HCT116 (cell line): ENCODE measurements around the gene FTCD. TPM values are rescaled to one million over a fixed set of nuclear protein-coding genes. Genes with fewer than 3 reads are reported as not detected.

Experiments used
- ATAC-seq: fragments of 200-7000 bp; cut with Tn5 transposase; 2 replicates; pipeline ENCODE4 v1.9.1; 2020; ENCODE audit warnings: mild to moderate bottlenecking, moderate library complexity
- BruUV-seq: library from RNA; stranded (reverse); fragments of 400-500 nt; replicated peaks from 2 replicates; lab custom pipeline; 2021; lab: Mats Ljungman, UMichigan
- CTCF ChIA-PET: fragments of 300-600 bp; sonication (Branson Sonifier 250); formaldehyde crosslinking; loops from one replicate; lab custom pipeline; 2021; ENCODE audit warnings: antibody characterized with exemption; lab: Charles Lee
- POLR2A ChIA-PET: fragments of 300-600, 350-600 bp; sonication (Branson Sonifier 250); formaldehyde crosslinking; loops from one replicate; lab custom pipeline; 2021; ENCODE audit warnings: antibody characterized with exemption; lab: Charles Lee
- RAD21 ChIA-PET, 2 experiments: fragments of 300-600 bp; sonication (Branson Sonifier 250); formaldehyde crosslinking; loops; one replicate each; lab custom pipeline; 2023; ENCODE audit warnings: low total read pairs in 2 of 2; ENCODE audit not compliant: uncharacterized antibody in 2 of 2, unreplicated experiment in 2 of 2, low non-redundant PET in 1 of 2; lab: Charles Lee
- DNase-seq: peaks from one replicate; pipeline ENCODE4 v3.0.0-alpha.2; 2010; ENCODE audit warnings: low read depth, low spot score
- H2AFZ ChIP-seq: fragments of 200-600 bp; shearing (Covaris generic), sonication (generic); 2 replicates; pipeline ENCODE4 v1.6.1; 2017; ENCODE audit warnings: low read depth, mixed run types, mixed read lengths, antibody characterized with exemption, low read length; ENCODE audit not compliant: poor library complexity, severe bottlenecking
- H3K27ac ChIP-seq: 2 replicates; pipeline ENCODE4 v1.5.1; 2012; ENCODE audit warnings: low read depth, low read length
- H3K27me3 ChIP-seq: fragments of 200-600 bp; sonication (generic); 2 replicates; pipeline ENCODE4 v1.6.1; 2016; ENCODE audit warnings: mixed run types, low read length, mixed read lengths; ENCODE audit not compliant: insufficient read depth
- H3K36me3 ChIP-seq, 2 experiments: fragments of 200-500 bp in 1 of 2; fragments of 200-600 bp in 1 of 2; sonication (Bioruptor generic) in 1 of 2; sonication (generic) in 1 of 2; 2 replicates each; pipeline versions ENCODE4 v1.5.1 to v1.6.1; 2014 to 2016; ENCODE audit warnings: low read length in 2 of 2, inconsistent platforms in 1 of 2, mixed read lengths in 1 of 2, mixed run types in 1 of 2; ENCODE audit not compliant: insufficient read depth in 2 of 2, control insufficient read depth in 1 of 2
- H3K4me1 ChIP-seq, 2 experiments: fragments of 200-600 bp in 1 of 2; sonication (generic) in 1 of 2; 2 replicates each; pipeline versions ENCODE4 v1.5.1 to v1.6.1; 2012 to 2017; ENCODE audit warnings: low read length in 2 of 2, inconsistent platforms in 1 of 2, mild to moderate bottlenecking in 1 of 2, mixed read lengths in 1 of 2, mixed run types in 1 of 2, moderate library complexity in 1 of 2; ENCODE audit not compliant: insufficient read depth in 2 of 2, control insufficient read depth in 1 of 2
- H3K4me2 ChIP-seq: fragments of 200-600 bp; sonication (generic); 2 replicates; pipeline ENCODE4 v1.6.1; 2017; ENCODE audit warnings: mixed run types, low read length, mixed read lengths
- H3K4me3 ChIP-seq, 2 experiments: fragments of 200-600 bp in 1 of 2; sonication (generic) in 1 of 2; replicated peaks in 1 of 2; 2 replicates each; pipeline ENCODE4 v1.5.1; 2011 to 2016; ENCODE audit warnings: low read length in 2 of 2, control low read depth in 1 of 2, low read depth in 1 of 2, mild to moderate bottlenecking in 1 of 2, mixed read lengths in 1 of 2, mixed run types in 1 of 2
- H3K79me2 ChIP-seq: fragments of 200-600 bp; sonication (generic); 2 replicates; pipeline ENCODE4 v1.6.1; 2017; ENCODE audit warnings: mild to moderate bottlenecking, mixed run types, low read length, moderate library complexity, mixed read lengths; ENCODE audit not compliant: insufficient read depth
- H3K9ac ChIP-seq: fragments of 200-600 bp; sonication (generic); 2 replicates; pipeline ENCODE4 v1.6.1; 2016; ENCODE audit warnings: low read length, mixed read lengths
- H3K9me2 ChIP-seq: fragments of 200-600 bp; sonication (generic), shearing (Covaris generic); 2 replicates; pipeline ENCODE4 v1.6.1; 2017; ENCODE audit warnings: mixed run types, mild to moderate bottlenecking, moderate library complexity; ENCODE audit not compliant: insufficient read depth
- H3K9me3 ChIP-seq, 2 experiments: fragments of 200-500 bp in 1 of 2; fragments of 200-600 bp in 1 of 2; sonication (Bioruptor generic) in 1 of 2; sonication (generic) in 1 of 2; 2 replicates each; pipeline ENCODE4 v1.6.1; 2014 to 2017; ENCODE audit warnings: low read length in 2 of 2, mixed read lengths in 2 of 2, inconsistent platforms in 1 of 2, low read depth in 1 of 2, mild to moderate bottlenecking in 1 of 2, mixed run types in 1 of 2, moderate library complexity in 1 of 2; ENCODE audit not compliant: control insufficient read depth in 1 of 2, insufficient read depth in 1 of 2
- H4K20me1 ChIP-seq: fragments of 200-600 bp; sonication (generic), shearing (Covaris generic); 2 replicates; pipeline ENCODE4 v1.6.1; 2017; ENCODE audit warnings: mixed run types, mild to moderate bottlenecking, moderate library complexity; ENCODE audit not compliant: insufficient read depth
- CEBPB ChIP-seq: IDR thresholded peaks from 2 replicates; pipeline ENCODE4 v1.6.1; 2012; ENCODE audit warnings: low read depth
- EZH2 ChIP-seq: fragments of 200-600 bp; sonication (generic); IDR thresholded peaks from 2 replicates; pipeline ENCODE4 v1.6.1; 2017; ENCODE audit warnings: antibody characterized with exemption, mixed run types
- FOSL1 ChIP-seq: IDR thresholded peaks from 2 replicates; pipeline ENCODE4 v1.6.1; 2012; ENCODE audit warnings: low read depth
- POLR2A ChIP-seq: IDR thresholded peaks from 2 replicates; pipeline ENCODE4 v1.7.0; 2011; ENCODE audit warnings: borderline replicate concordance; ENCODE audit not compliant: insufficient read depth, insufficient read length; ENCODE audit errors: extremely low read depth
- RAD21 ChIP-seq: IDR thresholded peaks from 2 replicates; pipeline ENCODE4 v1.6.1; 2012; ENCODE audit warnings: low read depth, mild to moderate bottlenecking
- SP1 ChIP-seq: IDR thresholded peaks from 2 replicates; pipeline ENCODE4 v1.6.1; 2012; ENCODE audit warnings: low read depth
- SRF ChIP-seq: IDR thresholded peaks from 2 replicates; pipeline ENCODE4 v1.6.1; 2012; ENCODE audit warnings: low read depth
- TCF7L2 ChIP-seq: IDR thresholded peaks from 2 replicates; pipeline ENCODE4 v1.7.0; 2011; ENCODE audit warnings: borderline replicate concordance, inconsistent platforms; ENCODE audit not compliant: insufficient read depth, insufficient read length; ENCODE audit errors: extremely low read depth
- ZFX ChIP-seq: fragments of 450-650 bp; IDR thresholded peaks from 2 replicates; pipeline ENCODE4 v1.6.1; 2017
- ZNF274 ChIP-seq: fragments of 200-500 bp; sonication (Bioruptor generic); IDR thresholded peaks from 2 replicates; pipeline ENCODE4 v1.6.1; 2014; ENCODE audit warnings: mild to moderate bottlenecking, low read depth, low read length, inconsistent platforms
- intact Hi-C: fragments of 100-400 bp; cut with micrococcal nuclease; formaldehyde crosslinking; loops from 2 replicates; pipeline ENCODE4 v1.10.0; 2022
- total RNA-seq: library from RNA; stranded (reverse); gene quantifications from one replicate; pipeline ENCODE4 v1.2.1, GENCODE V29; 2021; ENCODE audit not compliant: unreplicated experiment
- TF ChIP-seq, protein P1 (sequence below): IDR thresholded peaks from 2 replicates; pipeline ENCODE4 v1.6.1; 2011; ENCODE audit warnings: mild to moderate bottlenecking, low read length, moderate library complexity; ENCODE audit not compliant: insufficient replicate concordance; ENCODE audit errors: extremely low read depth

Gene FTCD
- total RNA-seq, 1 experiment from 2014 or later, result 2.5 TPM

- POLR2A ChIA-PET, result no interaction called here
- Histone ChIP-seq H4K20me1 (no peaks in the 10 kb centered on the region), H3K36me3 (no peaks in the 10 kb centered on the region), H3K4me2 (no peak overlapping the region; the same call in 1 of the 2 replicates), H3K9me2 (no peaks in the 10 kb centered on the region), H3K27me3 (no peaks in the 10 kb centered on the region), H3K9me3 (no peaks in the 10 kb centered on the region), H3K79me2 (no peaks in the 10 kb centered on the region), H3K9ac (no peak overlapping the region), H3K4me3 (no peak overlapping the region)
- ATAC-seq, result no peak
- intact Hi-C loops, result no loop called here
- TF ChIP-seq, protein P1, sequence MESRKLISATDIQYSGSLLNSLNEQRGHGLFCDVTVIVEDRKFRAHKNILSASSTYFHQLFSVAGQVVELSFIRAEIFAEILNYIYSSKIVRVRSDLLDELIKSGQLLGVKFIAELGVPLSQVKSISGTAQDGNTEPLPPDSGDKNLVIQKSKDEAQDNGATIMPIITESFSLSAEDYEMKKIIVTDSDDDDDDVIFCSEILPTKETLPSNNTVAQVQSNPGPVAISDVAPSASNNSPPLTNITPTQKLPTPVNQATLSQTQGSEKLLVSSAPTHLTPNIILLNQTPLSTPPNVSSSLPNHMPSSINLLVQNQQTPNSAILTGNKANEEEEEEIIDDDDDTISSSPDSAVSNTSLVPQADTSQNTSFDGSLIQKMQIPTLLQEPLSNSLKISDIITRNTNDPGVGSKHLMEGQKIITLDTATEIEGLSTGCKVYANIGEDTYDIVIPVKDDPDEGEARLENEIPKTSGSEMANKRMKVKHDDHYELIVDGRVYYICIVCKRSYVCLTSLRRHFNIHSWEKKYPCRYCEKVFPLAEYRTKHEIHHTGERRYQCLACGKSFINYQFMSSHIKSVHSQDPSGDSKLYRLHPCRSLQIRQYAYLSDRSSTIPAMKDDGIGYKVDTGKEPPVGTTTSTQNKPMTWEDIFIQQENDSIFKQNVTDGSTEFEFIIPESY, result no peak
- TF ChIP-seq RAD21 (no peak), TCF7L2 (no peak), ZNF274 (no peak), CEBPB (no peak), FOSL1 (no peak), POLR2A (no peak), SRF (no peak), ZFX (no peak), SP1 (no peak), EZH2 (no peak)
- TF ChIP-seq, all 23 proteins: peak for 0
- ChIA-PET CTCF (no interaction called here), RAD21 (no interaction called here)
- Histone ChIP-seq H3K4me1 (peaks cover 14 to 19% of the 10 kb centered on the region in 2 experiments), H3K27ac (no peak overlapping the region), H2AFZ (no peak overlapping the region)
- no peak for DNase-seq
- BruUV-seq, result no TSS peak
These were observed 34.0 kb upstream of the FTCD start for GRCh38 chr21:46189213-46189958.
